GM19468 (cell line): ENCODE data around the gene HYKK.

ENCODE experiments used
- ATAC-seq: cut with Tn5 transposase; IDR thresholded peaks from one replicate; pipeline ENCODE4 v1.9.1; 2021; ENCODE audit warnings: mild to moderate bottlenecking, moderate library complexity, moderate number of reproducible peaks; ENCODE audit not compliant: unreplicated experiment; ENCODE audit errors: extremely low read depth

HYKK gene

DNA sequence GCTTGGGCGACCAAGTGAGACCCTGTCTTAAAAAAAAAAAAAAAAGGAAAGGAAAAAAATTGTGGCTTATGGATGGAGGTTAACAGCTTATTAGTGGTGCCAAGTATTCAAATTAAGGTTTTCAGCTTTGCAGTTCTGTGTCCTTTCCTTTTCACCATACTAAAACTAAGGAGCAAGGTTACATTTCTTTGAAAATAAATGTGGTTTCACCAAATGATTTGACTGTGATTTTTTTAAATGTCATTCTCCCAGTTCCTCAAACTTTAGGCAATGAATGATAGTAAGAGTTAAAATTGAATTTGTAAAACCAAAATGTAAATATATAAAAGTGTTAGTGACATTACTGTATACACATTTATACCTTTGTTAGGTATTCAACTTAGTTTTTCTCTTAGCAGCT lies 67.6 kb downstream of the HYKK start:
- no peak for ATAC-seq
